PC-9 (cell line): Measurements from ENCODE around the gene HELZ2.

Experiments used
- CTCF ChIP-seq: fragments of 200-600 bp; sonication (generic); conservative IDR thresholded peaks from 2 replicates; pipeline ENCODE4 v1.6.1; 2017; ENCODE audit warnings: mixed run types, antibody characterized with exemption, mild to moderate bottlenecking, moderate library complexity
- EZH2 ChIP-seq: fragments of 200-600 bp; sonication (generic); IDR thresholded peaks from 2 replicates; pipeline ENCODE4 v1.8.0; 2017; ENCODE audit warnings: antibody characterized with exemption, low read depth

- TF ChIP-seq CTCF (no peak), EZH2 (no peak)
These were observed 7.0 kb downstream of the HELZ2 start for GRCh38 chr20:63567136-63567385.
